Measurements from ENCODE around the gene BDNF.
"Not testable (repeated sequence)": the region's sequence is repeated elsewhere in the genome, so short reads cannot be mapped to it uniquely, and the experiment has no call there.

Gene BDNF

GRCh38 chr11:27651711-27652110 lies 48.5 kb downstream of the BDNF start:
- Histone ChIP-seq H3K4me3 (ENCODE audit: insufficient read depth, low read depth, low read length, poor library complexity, severe bottlenecking) (no peak overlapping the region), H3K36me3 (ENCODE audit: control insufficient read depth, insufficient read depth, low read length) (no peaks in the 10 kb centered on the region), H3K4me1 (ENCODE audit: control insufficient read depth, insufficient read depth, low read length, poor library complexity, severe bottlenecking) (no peaks in the 10 kb centered on the region), H3K9me3 (ENCODE audit: control insufficient read depth, low read length) (no peaks in the 10 kb centered on the region), H3K27ac (ENCODE audit: insufficient read depth, low read length, poor library complexity, severe bottlenecking) (no peak overlapping the region), H3K27me3 (replicated peaks; ENCODE audit: control insufficient read depth, insufficient read depth, low read length, poor library complexity, severe bottlenecking) (no peaks in the 10 kb centered on the region)
- no peak for DNase-seq

- no peak for DNase-seq
- H3K4me3 ChIP-seq (ENCODE audit: insufficient read depth, low read depth, low read length, poor library complexity, severe bottlenecking): no peak overlapping the region
- no peaks in the 10 kb centered on the region for H3K4me1 ChIP-seq (ENCODE audit: control insufficient read depth, insufficient read depth, low read length, poor library complexity, severe bottlenecking)
- no peaks in the 10 kb centered on the region for H3K27me3 ChIP-seq (replicated peaks; ENCODE audit: control insufficient read depth, insufficient read depth, low read length, poor library complexity, severe bottlenecking)
- no peaks in the 10 kb centered on the region for H3K36me3 ChIP-seq (ENCODE audit: control insufficient read depth, insufficient read depth, low read length)
- no peak overlapping the region for H3K27ac ChIP-seq (ENCODE audit: insufficient read depth, low read length, poor library complexity, severe bottlenecking)
- no peaks in the 10 kb centered on the region for H3K9me3 ChIP-seq (ENCODE audit: control insufficient read depth, low read length)
These were observed 49.3 kb downstream of the BDNF start for GRCh38 chr11:27650988-27651387.

- Histone ChIP-seq H3K4me1 (ENCODE audit: control insufficient read depth, insufficient read depth, low read length, poor library complexity, severe bottlenecking) (no peaks in the 10 kb centered on the region), H3K9me3 (ENCODE audit: control insufficient read depth, low read length) (no peaks in the 10 kb centered on the region), H3K27ac (ENCODE audit: insufficient read depth, low read length, poor library complexity, severe bottlenecking) (no peak overlapping the region), H3K27me3 (replicated peaks; ENCODE audit: control insufficient read depth, insufficient read depth, low read length, poor library complexity, severe bottlenecking) (no peaks in the 10 kb centered on the region), H3K4me3 (ENCODE audit: insufficient read depth, low read depth, low read length, poor library complexity, severe bottlenecking) (no peak overlapping the region), H3K36me3 (ENCODE audit: control insufficient read depth, insufficient read depth, low read length) (no peaks in the 10 kb centered on the region)
- DNase-seq: no peak
These were observed 50.5 kb downstream of the BDNF start for GRCh38 chr11:27649800-27650199.

GRCh38 chr11:27648840-27649239 lies 51.4 kb downstream of the BDNF start:
- no peaks in the 10 kb centered on the region for H3K4me1 ChIP-seq (ENCODE audit: control insufficient read depth, insufficient read depth, low read length, poor library complexity, severe bottlenecking)
- H3K9me3 ChIP-seq (ENCODE audit: control insufficient read depth, low read length): no peaks in the 10 kb centered on the region
- DNase-seq: no peak
- H3K27me3 ChIP-seq (replicated peaks; ENCODE audit: control insufficient read depth, insufficient read depth, low read length, poor library complexity, severe bottlenecking): no peaks in the 10 kb centered on the region
- H3K4me3 ChIP-seq (ENCODE audit: insufficient read depth, low read depth, low read length, poor library complexity, severe bottlenecking): no peak overlapping the region
- H3K27ac ChIP-seq (ENCODE audit: insufficient read depth, low read length, poor library complexity, severe bottlenecking): no peak overlapping the region
- no peaks in the 10 kb centered on the region for H3K36me3 ChIP-seq (ENCODE audit: control insufficient read depth, insufficient read depth, low read length)

GRCh38 chr11:27646051-27646818 lies 54.0 kb downstream of the BDNF start:
- no peak overlapping the region for H3K4me3 ChIP-seq (ENCODE audit: insufficient read depth, low read depth, low read length, poor library complexity, severe bottlenecking)
- H3K9me3 ChIP-seq (ENCODE audit: control insufficient read depth, low read length): no peaks in the 10 kb centered on the region
- H3K4me1 ChIP-seq (ENCODE audit: control insufficient read depth, insufficient read depth, low read length, poor library complexity, severe bottlenecking): no peaks in the 10 kb centered on the region
- DNase-seq: no peak
- no peaks in the 10 kb centered on the region for H3K27me3 ChIP-seq (replicated peaks; ENCODE audit: control insufficient read depth, insufficient read depth, low read length, poor library complexity, severe bottlenecking)
- no peaks in the 10 kb centered on the region for H3K36me3 ChIP-seq (ENCODE audit: control insufficient read depth, insufficient read depth, low read length)
- H3K27ac ChIP-seq (ENCODE audit: insufficient read depth, low read length, poor library complexity, severe bottlenecking): no peak overlapping the region

- no peak overlapping the region for H3K4me3 ChIP-seq (ENCODE audit: insufficient read depth, low read depth, low read length, poor library complexity, severe bottlenecking)
- H3K4me1 ChIP-seq (ENCODE audit: control insufficient read depth, insufficient read depth, low read length, poor library complexity, severe bottlenecking): no peaks in the 10 kb centered on the region
- no peak overlapping the region for H3K27ac ChIP-seq (ENCODE audit: insufficient read depth, low read length, poor library complexity, severe bottlenecking)
- DNase-seq: no peak
- no peaks in the 10 kb centered on the region for H3K9me3 ChIP-seq (ENCODE audit: control insufficient read depth, low read length)
- H3K27me3 ChIP-seq (replicated peaks; ENCODE audit: control insufficient read depth, insufficient read depth, low read length, poor library complexity, severe bottlenecking): no peaks in the 10 kb centered on the region
- no peaks in the 10 kb centered on the region for H3K36me3 ChIP-seq (ENCODE audit: control insufficient read depth, insufficient read depth, low read length)
These were observed 57.3 kb downstream of the BDNF start for GRCh38 chr11:27642954-27643353.

GRCh38 chr11:27640954-27641353 lies 59.3 kb downstream of the BDNF start:
- Histone ChIP-seq H3K4me3 (ENCODE audit: insufficient read depth, low read depth, low read length, poor library complexity, severe bottlenecking) (no peak overlapping the region), H3K27ac (ENCODE audit: insufficient read depth, low read length, poor library complexity, severe bottlenecking) (no peak overlapping the region), H3K4me1 (ENCODE audit: control insufficient read depth, insufficient read depth, low read length, poor library complexity, severe bottlenecking) (no peaks in the 10 kb centered on the region), H3K36me3 (ENCODE audit: control insufficient read depth, insufficient read depth, low read length) (no peaks in the 10 kb centered on the region), H3K27me3 (replicated peaks; ENCODE audit: control insufficient read depth, insufficient read depth, low read length, poor library complexity, severe bottlenecking) (no peaks in the 10 kb centered on the region), H3K9me3 (ENCODE audit: control insufficient read depth, low read length) (no peaks in the 10 kb centered on the region)
- DNase-seq: no peak

GRCh38 chr11:27635567-27636037 lies 64.7 kb downstream of the BDNF start:
- no peak for DNase-seq
- Histone ChIP-seq H3K9me3 (ENCODE audit: control insufficient read depth, low read length) (no peaks in the 10 kb centered on the region), H3K27me3 (replicated peaks; ENCODE audit: control insufficient read depth, insufficient read depth, low read length, poor library complexity, severe bottlenecking) (no peaks in the 10 kb centered on the region), H3K27ac (ENCODE audit: insufficient read depth, low read length, poor library complexity, severe bottlenecking) (no peak overlapping the region), H3K36me3 (ENCODE audit: control insufficient read depth, insufficient read depth, low read length) (no peaks in the 10 kb centered on the region), H3K4me3 (ENCODE audit: insufficient read depth, low read depth, low read length, poor library complexity, severe bottlenecking) (no peak overlapping the region), H3K4me1 (ENCODE audit: control insufficient read depth, insufficient read depth, low read length, poor library complexity, severe bottlenecking) (no peaks in the 10 kb centered on the region)

GRCh38 chr11:27634776-27635175 lies 65.5 kb downstream of the BDNF start:
- not testable (repeated sequence) for H3K36me3 ChIP-seq (ENCODE audit: control insufficient read depth, insufficient read depth, low read length); H3K4me3 ChIP-seq (ENCODE audit: insufficient read depth, low read depth, low read length, poor library complexity, severe bottlenecking); H3K9me3 ChIP-seq (ENCODE audit: control insufficient read depth, low read length); H3K27ac ChIP-seq (ENCODE audit: insufficient read depth, low read length, poor library complexity, severe bottlenecking); H3K4me1 ChIP-seq (ENCODE audit: control insufficient read depth, insufficient read depth, low read length, poor library complexity, severe bottlenecking); DNase-seq; H3K27me3 ChIP-seq (replicated peaks; ENCODE audit: control insufficient read depth, insufficient read depth, low read length, poor library complexity, severe bottlenecking)

GRCh38 chr11:27634282-27634681 lies 66.0 kb downstream of the BDNF start:
- not testable (repeated sequence) for DNase-seq; H3K9me3 ChIP-seq (ENCODE audit: control insufficient read depth, low read length); H3K4me1 ChIP-seq (ENCODE audit: control insufficient read depth, insufficient read depth, low read length, poor library complexity, severe bottlenecking); H3K36me3 ChIP-seq (ENCODE audit: control insufficient read depth, insufficient read depth, low read length); H3K27me3 ChIP-seq (replicated peaks; ENCODE audit: control insufficient read depth, insufficient read depth, low read length, poor library complexity, severe bottlenecking); H3K4me3 ChIP-seq (ENCODE audit: insufficient read depth, low read depth, low read length, poor library complexity, severe bottlenecking); H3K27ac ChIP-seq (ENCODE audit: insufficient read depth, low read length, poor library complexity, severe bottlenecking)

Measured in effector memory CD4-positive, alpha-beta T cell (primary cell).